Neural cell (in vitro differentiated cells): Measurements from ENCODE around the gene C12orf75.

Experiments used
- CTCF ChIP-seq: fragments of 450-650 bp; IDR thresholded peaks from 2 replicates; pipeline ENCODE4 v1.5.1; 2014; ENCODE audit warnings: antibody characterized with exemption, mild to moderate bottlenecking, moderate library complexity; ENCODE audit not compliant: poor library complexity, severe bottlenecking
- EZH2 ChIP-seq: fragments of 200-600, 300-800 bp; shearing (Covaris generic), sonication (generic); IDR thresholded peaks from 2 replicates; pipeline ENCODE4 v1.6.1; 2014; ENCODE audit warnings: antibody characterized with exemption, low read length, borderline replicate concordance, mild to moderate bottlenecking; ENCODE audit not compliant: insufficient read depth, poor library complexity, severe bottlenecking
- MXI1 ChIP-seq: fragments of 450-650 bp; conservative IDR thresholded peaks from 2 replicates; pipeline ENCODE4 v1.6.1; 2014; ENCODE audit warnings: antibody characterized with exemption, mild to moderate bottlenecking; ENCODE audit not compliant: poor library complexity, severe bottlenecking
- POLR2AphosphoS5 ChIP-seq: IDR thresholded peaks from 2 replicates; pipeline ENCODE4 v1.6.1; 2012
- RAD21 ChIP-seq: fragments of 450-650 bp; conservative IDR thresholded peaks from 2 replicates; pipeline ENCODE4 v1.6.1; 2014; ENCODE audit warnings: antibody characterized with exemption, mild to moderate bottlenecking, moderate library complexity
- REST ChIP-seq: IDR thresholded peaks from 2 replicates; pipeline ENCODE4 v1.6.1; 2012; ENCODE audit warnings: borderline replicate concordance
- SMC3 ChIP-seq: fragments of 450-650 bp; conservative IDR thresholded peaks from 2 replicates; pipeline ENCODE4 v1.6.1; 2014; ENCODE audit warnings: antibody characterized with exemption, mild to moderate bottlenecking, moderate library complexity; ENCODE audit not compliant: poor library complexity
- TAF1 ChIP-seq: IDR thresholded peaks from 2 replicates; pipeline ENCODE4 v1.6.1; 2012; ENCODE audit warnings: low read depth

GRCh38 chr12:105358789-105359188, 28.3 kb downstream of the C12orf75 start:
- TF ChIP-seq RAD21 = no peak
- TF ChIP-seq TAF1 = no peak
- no peak for TF ChIP-seq CTCF
- no peak for TF ChIP-seq POLR2AphosphoS5
- no peak for TF ChIP-seq MXI1
- no peak for TF ChIP-seq EZH2
- no peak for TF ChIP-seq SMC3
- no peak for TF ChIP-seq REST
